SU-DHL-6 (cell line): ENCODE results near the gene ARHGEF4.

Experiments used
- H2AFZ ChIP-seq: fragments of 200-600 bp; sonication (generic); 2 replicates; pipeline ENCODE4 v1.6.1; 2014; ENCODE audit warnings: low read depth, mild to moderate bottlenecking, moderate library complexity, mixed read lengths, antibody characterized with exemption, low read length; ENCODE audit not compliant: severe bottlenecking
- H3F3A ChIP-seq: fragments of 200-600 bp; shearing (Covaris generic); 2 replicates; pipeline ENCODE4 v1.6.0; 2016; ENCODE audit warnings: antibody characterized with exemption, mild to moderate bottlenecking; ENCODE audit not compliant: insufficient read depth
- H3K27ac ChIP-seq: fragments of 200-600 bp; sonication (generic); 2 replicates; pipeline ENCODE4 v1.5.1; 2016; ENCODE audit warnings: low read depth, mild to moderate bottlenecking, low read length, moderate library complexity, mixed read lengths
- H3K27me3 ChIP-seq: fragments of 200-600 bp; sonication (generic), shearing (Covaris generic); 2 replicates; pipeline ENCODE4 v1.6.0; 2014; ENCODE audit warnings: mild to moderate bottlenecking, low read length
- H3K36me3 ChIP-seq: fragments of 200-600 bp; sonication (generic); 2 replicates; pipeline ENCODE4 v1.6.1; 2014; ENCODE audit warnings: mild to moderate bottlenecking, low read length, mixed read lengths
- H3K4me2 ChIP-seq: fragments of 300-600, 200-600 bp; shearing (Covaris generic), sonication (generic); 2 replicates; pipeline ENCODE4 v1.6.0; 2014; ENCODE audit warnings: low read length, low read depth, mild to moderate bottlenecking; ENCODE audit not compliant: poor library complexity, severe bottlenecking
- H3K4me3 ChIP-seq: fragments of 200-600 bp; sonication (generic); 2 replicates; pipeline ENCODE4 v1.5.1; 2014; ENCODE audit warnings: antibody characterized with exemption, low read length, mild to moderate bottlenecking, mixed read lengths; ENCODE audit not compliant: insufficient read depth, poor library complexity, severe bottlenecking
- H3K79me2 ChIP-seq: fragments of 200-600 bp; sonication (generic); 2 replicates; pipeline ENCODE4 v1.6.1; 2014; ENCODE audit warnings: mild to moderate bottlenecking, low read length, moderate library complexity; ENCODE audit not compliant: insufficient read depth
- H3K9ac ChIP-seq: fragments of 200-600 bp; sonication (generic); 2 replicates; pipeline ENCODE4 v1.7.0; 2014; ENCODE audit warnings: mild to moderate bottlenecking, low read length
- H3K9me2 ChIP-seq: fragments of 200-600 bp; sonication (generic); replicated peaks from 2 replicates; pipeline ENCODE4 v1.6.1; 2014; ENCODE audit warnings: low read length; ENCODE audit not compliant: insufficient read depth
- H3K9me3 ChIP-seq: fragments of 200-600 bp; sonication (generic); 2 replicates; pipeline ENCODE4 v1.6.1; 2014; ENCODE audit warnings: low read length, mixed read lengths; ENCODE audit not compliant: insufficient read depth
- H4K20me1 ChIP-seq: fragments of 200-600 bp; sonication (generic); 2 replicates; pipeline ENCODE4 v1.6.1; 2014; ENCODE audit warnings: low read depth, mild to moderate bottlenecking, antibody characterized with exemption, low read length, moderate library complexity, mixed read lengths
- EZH2phosphoT487 ChIP-seq: fragments of 200-600 bp; sonication (generic), shearing (Covaris generic); conservative IDR thresholded peaks from 2 replicates; pipeline ENCODE4 v1.6.1; 2018; ENCODE audit warnings: mild to moderate bottlenecking, antibody characterized with exemption, low read length, moderate library complexity, mixed read lengths
- TF ChIP-seq, protein P1 (sequence below): fragments of 200-600 bp; sonication (generic); IDR thresholded peaks from one replicate; pipeline ENCODE4 v1.5.1; 2017; ENCODE audit warnings: antibody characterized with exemption, mild to moderate bottlenecking, low read length, moderate library complexity; ENCODE audit not compliant: insufficient read depth, poor library complexity, severe bottlenecking

Gene ARHGEF4

DNA sequence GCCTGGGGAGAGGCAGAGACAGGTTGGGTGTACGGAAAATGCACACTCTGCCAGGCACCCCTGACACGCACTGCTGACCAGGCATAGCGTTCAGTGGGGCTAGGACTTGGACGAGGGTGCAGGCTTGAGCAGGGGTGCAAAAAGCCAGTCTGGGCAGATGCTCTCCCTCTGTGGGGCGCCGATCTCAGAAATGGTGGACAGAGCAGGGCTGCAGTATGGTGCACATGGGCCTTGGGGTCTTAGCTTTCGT, 1.0 kb upstream of the ARHGEF4 start:
- Histone ChIP-seq H3K27me3 (no peaks in the 10 kb centered on the region), H3K27ac (no peak overlapping the region), H3K9me2 (no peaks in the 10 kb centered on the region), H3K36me3 (no peaks in the 10 kb centered on the region), H4K20me1 (no peaks in the 10 kb centered on the region), H3K79me2 (no peaks in the 10 kb centered on the region), H3K4me2 (no peak overlapping the region), H3K4me3 (no peak overlapping the region), H3F3A (no peaks in the 10 kb centered on the region), H2AFZ (no peak overlapping the region), H3K9ac (no peak overlapping the region), H3K9me3 (no peaks in the 10 kb centered on the region)
- TF ChIP-seq, protein P1, sequence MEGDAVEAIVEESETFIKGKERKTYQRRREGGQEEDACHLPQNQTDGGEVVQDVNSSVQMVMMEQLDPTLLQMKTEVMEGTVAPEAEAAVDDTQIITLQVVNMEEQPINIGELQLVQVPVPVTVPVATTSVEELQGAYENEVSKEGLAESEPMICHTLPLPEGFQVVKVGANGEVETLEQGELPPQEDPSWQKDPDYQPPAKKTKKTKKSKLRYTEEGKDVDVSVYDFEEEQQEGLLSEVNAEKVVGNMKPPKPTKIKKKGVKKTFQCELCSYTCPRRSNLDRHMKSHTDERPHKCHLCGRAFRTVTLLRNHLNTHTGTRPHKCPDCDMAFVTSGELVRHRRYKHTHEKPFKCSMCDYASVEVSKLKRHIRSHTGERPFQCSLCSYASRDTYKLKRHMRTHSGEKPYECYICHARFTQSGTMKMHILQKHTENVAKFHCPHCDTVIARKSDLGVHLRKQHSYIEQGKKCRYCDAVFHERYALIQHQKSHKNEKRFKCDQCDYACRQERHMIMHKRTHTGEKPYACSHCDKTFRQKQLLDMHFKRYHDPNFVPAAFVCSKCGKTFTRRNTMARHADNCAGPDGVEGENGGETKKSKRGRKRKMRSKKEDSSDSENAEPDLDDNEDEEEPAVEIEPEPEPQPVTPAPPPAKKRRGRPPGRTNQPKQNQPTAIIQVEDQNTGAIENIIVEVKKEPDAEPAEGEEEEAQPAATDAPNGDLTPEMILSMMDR, result no peak
- TF ChIP-seq EZH2phosphoT487, result no peak

DNA sequence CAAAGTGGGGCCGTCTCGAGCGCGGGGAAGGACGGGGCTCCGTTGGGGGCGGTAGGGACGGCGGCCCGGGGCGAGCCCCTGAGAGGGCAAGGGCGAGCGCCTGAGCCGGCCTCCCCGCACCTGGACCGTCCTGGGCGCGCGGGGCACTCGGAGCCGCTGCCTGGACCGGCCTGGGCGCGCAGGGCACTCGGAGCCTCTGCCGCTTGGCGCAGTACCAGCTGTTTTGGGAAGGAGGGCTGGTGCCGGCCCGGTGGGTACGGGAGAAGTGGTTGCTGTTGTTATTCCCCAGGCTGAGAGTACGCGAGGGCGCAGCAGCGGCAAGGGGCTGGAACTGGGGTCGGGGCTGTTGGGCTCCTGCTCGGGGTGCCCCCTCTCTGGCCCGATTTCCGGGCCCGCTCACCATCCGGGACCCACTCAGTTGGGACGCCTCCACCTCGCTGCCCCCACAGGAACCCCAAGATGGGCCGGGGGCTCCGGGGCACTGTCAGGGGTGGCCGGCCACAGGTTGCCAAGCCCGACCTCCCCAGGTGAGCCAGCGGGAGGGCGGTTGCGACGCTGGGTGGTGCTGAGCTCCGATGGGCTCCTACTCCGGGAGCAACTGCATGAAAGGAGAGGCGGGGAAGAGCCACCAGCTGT, 579 bp downstream of the ARHGEF4 start:
- Histone ChIP-seq H2AFZ (no peak overlapping the region), H3K27me3 (no peaks in the 10 kb centered on the region), H3K79me2 (no peaks in the 10 kb centered on the region), H3K27ac (no peak overlapping the region), H3K4me3 (no peak overlapping the region), H3K9me3 (no peaks in the 10 kb centered on the region), H3K4me2 (no peak overlapping the region), H3K9me2 (no peaks in the 10 kb centered on the region), H3F3A (no peaks in the 10 kb centered on the region), H3K36me3 (no peaks in the 10 kb centered on the region), H3K9ac (no peak overlapping the region), H4K20me1 (no peaks in the 10 kb centered on the region)
- TF ChIP-seq, protein P1, result no peak
- no peak for TF ChIP-seq EZH2phosphoT487

DNA sequence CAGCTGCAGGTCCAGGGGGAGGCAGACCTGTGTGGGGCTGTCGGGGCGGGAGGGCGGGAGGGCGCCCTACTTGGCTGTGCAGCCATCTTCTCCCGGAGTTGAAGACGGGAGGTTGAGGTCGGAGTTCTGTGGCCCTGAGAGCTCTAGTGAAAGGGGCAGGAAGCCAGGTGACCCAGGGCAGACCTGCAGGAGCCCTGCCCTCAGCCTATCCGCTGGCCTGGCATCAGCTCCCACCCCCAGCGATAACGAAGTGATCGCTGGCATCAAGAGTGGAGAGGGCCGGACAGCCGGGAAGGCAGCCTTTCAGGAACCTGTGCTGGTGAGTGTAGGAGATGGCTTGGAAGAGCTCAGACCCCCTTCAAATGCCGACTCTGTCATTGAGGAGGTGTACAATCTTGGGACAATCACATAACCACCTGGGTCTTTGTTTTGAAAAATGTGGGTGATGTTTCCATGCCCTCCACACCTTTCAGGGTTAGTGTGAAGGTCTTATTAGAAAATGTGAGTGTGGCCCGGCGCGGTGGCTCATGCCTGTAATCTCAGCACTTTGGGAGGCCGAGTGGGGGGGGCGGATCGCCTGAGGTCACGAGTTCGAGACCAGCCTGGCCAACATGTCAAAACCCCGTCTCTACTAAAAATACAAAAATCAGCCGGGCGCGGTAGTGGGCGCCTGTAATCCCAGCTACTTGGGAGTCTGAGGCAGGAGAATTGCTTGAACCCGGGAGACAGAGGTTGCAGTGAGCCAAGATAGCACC, 1.3 kb downstream of the ARHGEF4 start:
- Histone ChIP-seq H3K36me3 (no peaks in the 10 kb centered on the region), H3K9me2 (no peaks in the 10 kb centered on the region), H3K79me2 (no peaks in the 10 kb centered on the region), H3K9me3 (no peaks in the 10 kb centered on the region), H3K9ac (no peak overlapping the region), H3K4me3 (no peak overlapping the region), H4K20me1 (no peaks in the 10 kb centered on the region), H2AFZ (no peak overlapping the region), H3K4me2 (no peak overlapping the region), H3K27ac (no peak overlapping the region), H3F3A (no peaks in the 10 kb centered on the region), H3K27me3 (no peaks in the 10 kb centered on the region)
- TF ChIP-seq, protein P1, result no peak
- TF ChIP-seq EZH2phosphoT487, result no peak
